Measurements from ENCODE around the gene TAF5L.

Gene TAF5L

GRCh38 chr1:229655781-229656180 lies 29.9 kb upstream of the TAF5L start:
- TF ChIP-seq, protein P1, sequence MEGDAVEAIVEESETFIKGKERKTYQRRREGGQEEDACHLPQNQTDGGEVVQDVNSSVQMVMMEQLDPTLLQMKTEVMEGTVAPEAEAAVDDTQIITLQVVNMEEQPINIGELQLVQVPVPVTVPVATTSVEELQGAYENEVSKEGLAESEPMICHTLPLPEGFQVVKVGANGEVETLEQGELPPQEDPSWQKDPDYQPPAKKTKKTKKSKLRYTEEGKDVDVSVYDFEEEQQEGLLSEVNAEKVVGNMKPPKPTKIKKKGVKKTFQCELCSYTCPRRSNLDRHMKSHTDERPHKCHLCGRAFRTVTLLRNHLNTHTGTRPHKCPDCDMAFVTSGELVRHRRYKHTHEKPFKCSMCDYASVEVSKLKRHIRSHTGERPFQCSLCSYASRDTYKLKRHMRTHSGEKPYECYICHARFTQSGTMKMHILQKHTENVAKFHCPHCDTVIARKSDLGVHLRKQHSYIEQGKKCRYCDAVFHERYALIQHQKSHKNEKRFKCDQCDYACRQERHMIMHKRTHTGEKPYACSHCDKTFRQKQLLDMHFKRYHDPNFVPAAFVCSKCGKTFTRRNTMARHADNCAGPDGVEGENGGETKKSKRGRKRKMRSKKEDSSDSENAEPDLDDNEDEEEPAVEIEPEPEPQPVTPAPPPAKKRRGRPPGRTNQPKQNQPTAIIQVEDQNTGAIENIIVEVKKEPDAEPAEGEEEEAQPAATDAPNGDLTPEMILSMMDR (IDR thresholded peaks at IDR 0.05; ENCODE audit: control insufficient read depth, extremely low read depth, insufficient read depth): no peak
- no peak for DNase-seq (ENCODE audit: low read depth)
- H3K4me3 ChIP-seq (ENCODE audit: low read depth, low read length): no peak overlapping the region

- TF ChIP-seq, protein P1 (IDR thresholded peaks at IDR 0.05; ENCODE audit: control insufficient read depth, extremely low read depth, insufficient read depth): no peak
- no peak overlapping the region for H3K4me3 ChIP-seq (ENCODE audit: low read depth, low read length)
- DNase-seq (ENCODE audit: low read depth): no peak
Observed at GRCh38 chr1:229653420-229653819, 27.5 kb upstream of the TAF5L start.

- DNase-seq (ENCODE audit: low read depth): no peak
- H3K4me3 ChIP-seq (ENCODE audit: low read depth, low read length): no peak overlapping the region
- TF ChIP-seq, protein P1 (IDR thresholded peaks at IDR 0.05; ENCODE audit: control insufficient read depth, extremely low read depth, insufficient read depth): no peak
Observed at GRCh38 chr1:229651546-229651945, 25.6 kb upstream of the TAF5L start.

GRCh38 chr1:229650045-229650444 lies 24.1 kb upstream of the TAF5L start:
- TF ChIP-seq, protein P1 (IDR thresholded peaks at IDR 0.05; ENCODE audit: control insufficient read depth, extremely low read depth, insufficient read depth): no peak
- H3K4me3 ChIP-seq (ENCODE audit: low read depth, low read length): no peak overlapping the region
- no peak for DNase-seq (ENCODE audit: low read depth)

- TF ChIP-seq, protein P1 (IDR thresholded peaks at IDR 0.05; ENCODE audit: control insufficient read depth, extremely low read depth, insufficient read depth): no peak
- no peak for DNase-seq (ENCODE audit: low read depth)
- H3K4me3 ChIP-seq (ENCODE audit: low read depth, low read length): no peak overlapping the region
Observed at GRCh38 chr1:229648406-229648805, 22.5 kb upstream of the TAF5L start.

DNA sequence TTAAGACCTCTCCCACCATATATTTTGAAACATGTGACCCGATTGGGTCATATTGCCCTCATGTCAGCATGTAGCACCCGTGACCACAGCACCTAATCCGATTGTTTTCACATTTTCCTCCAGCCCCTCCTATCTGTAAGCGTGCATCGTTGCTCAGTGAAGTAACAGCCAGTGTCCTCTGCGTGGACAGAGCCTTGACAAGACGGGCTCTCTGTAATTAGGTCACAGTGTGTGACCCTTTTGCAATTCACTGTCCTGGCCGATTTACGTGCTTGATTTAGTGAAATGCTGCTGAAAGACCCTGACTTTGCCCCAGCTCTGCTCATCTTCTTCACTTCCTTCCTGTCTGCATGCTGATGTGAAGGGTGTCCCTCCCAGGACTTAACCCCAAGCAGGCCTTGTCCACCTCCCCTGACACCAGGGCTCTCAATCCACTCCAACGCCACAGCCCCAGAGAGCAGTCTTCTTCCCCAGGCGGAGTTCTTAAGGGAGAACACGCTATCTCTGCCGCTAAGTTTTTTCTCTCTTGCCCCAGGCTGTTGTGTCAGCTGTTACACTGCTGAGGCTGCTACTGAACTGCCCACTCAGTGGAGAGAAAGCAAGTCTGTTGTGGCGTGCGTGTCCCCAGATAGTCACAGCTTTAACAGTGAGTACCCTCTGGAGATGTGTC lies 19.5 kb upstream of the TAF5L start:
- no peak overlapping the region for H3K4me3 ChIP-seq (ENCODE audit: low read depth, low read length)
- TF ChIP-seq, protein P1 (IDR thresholded peaks at IDR 0.05; ENCODE audit: control insufficient read depth, extremely low read depth, insufficient read depth): no peak
- no peak for DNase-seq (ENCODE audit: low read depth)
